Measurements from ENCODE around the gene ETAA1. TPM values are rescaled to one million over a fixed set of nuclear protein-coding genes. Genes with fewer than 3 reads are reported as not detected.

The ETAA1 gene
- total RNA-seq, result 13.7 TPM
- long read RNA-seq, partial matches to known transcripts, result 1 of 6 reads
- long read RNA-seq, other reads (novel, unspliced or antisense), result 1 of 6 reads

DNA sequence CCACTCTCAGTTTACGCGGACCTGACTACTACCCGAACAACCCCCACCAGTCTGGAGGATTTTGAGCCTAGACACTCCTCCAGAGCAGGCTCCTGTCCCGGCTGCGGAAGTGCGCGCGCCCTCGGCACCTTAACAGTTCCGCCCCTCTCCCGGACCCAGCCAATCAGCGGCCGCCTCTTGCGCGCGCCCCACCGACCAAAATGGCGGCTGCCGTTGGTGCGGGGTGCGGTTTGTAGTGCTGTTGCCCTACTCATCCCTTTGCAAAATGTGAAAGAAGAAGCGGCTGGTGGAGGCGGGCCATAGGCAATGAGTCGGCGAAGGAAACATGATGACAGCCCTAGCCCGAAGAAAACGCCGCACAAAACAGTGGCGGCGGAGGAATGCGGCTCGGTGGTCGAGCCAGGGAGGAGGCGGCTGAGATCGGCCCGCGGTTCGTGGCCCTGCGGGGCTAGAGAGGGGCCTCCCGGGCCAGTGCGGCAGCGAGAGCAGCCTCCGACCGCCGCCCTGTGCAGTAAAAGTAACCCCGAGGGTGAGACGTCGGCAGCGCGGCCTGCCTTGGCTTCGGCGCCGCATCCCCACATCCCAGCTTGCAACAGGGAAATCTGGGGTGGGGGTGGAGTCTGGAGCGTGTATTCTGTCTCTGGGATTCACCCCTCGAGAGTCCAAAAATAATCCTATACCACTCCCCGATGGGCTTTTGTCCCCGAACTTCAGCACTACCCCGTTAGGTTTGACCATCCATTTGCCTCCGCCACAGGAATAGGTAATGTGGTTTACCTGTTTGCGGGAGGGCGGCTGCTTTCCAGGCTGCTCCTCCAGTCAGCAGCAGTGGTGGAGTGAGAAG is at the start of gene ETAA1:
Gene ETAA1, plus strand, starts transcription at position 191 of the 844 bp plus-strand sequence. Its CDS starts 116 bp downstream, at position 307.
- ATAC-seq (peak; percentile 100), DNase-seq (peak; percentile 97)
- H3K9me3 ChIP-seq, result no peaks in the 10 kb centered on the region
- H3K27me3 ChIP-seq, result no peaks in the 10 kb centered on the region
- H3K36me3 ChIP-seq, result no peaks in the 10 kb centered on the region
- intact Hi-C loops (cut with DNase I), result no loop called here
- TF ChIP-seq, protein P1, sequence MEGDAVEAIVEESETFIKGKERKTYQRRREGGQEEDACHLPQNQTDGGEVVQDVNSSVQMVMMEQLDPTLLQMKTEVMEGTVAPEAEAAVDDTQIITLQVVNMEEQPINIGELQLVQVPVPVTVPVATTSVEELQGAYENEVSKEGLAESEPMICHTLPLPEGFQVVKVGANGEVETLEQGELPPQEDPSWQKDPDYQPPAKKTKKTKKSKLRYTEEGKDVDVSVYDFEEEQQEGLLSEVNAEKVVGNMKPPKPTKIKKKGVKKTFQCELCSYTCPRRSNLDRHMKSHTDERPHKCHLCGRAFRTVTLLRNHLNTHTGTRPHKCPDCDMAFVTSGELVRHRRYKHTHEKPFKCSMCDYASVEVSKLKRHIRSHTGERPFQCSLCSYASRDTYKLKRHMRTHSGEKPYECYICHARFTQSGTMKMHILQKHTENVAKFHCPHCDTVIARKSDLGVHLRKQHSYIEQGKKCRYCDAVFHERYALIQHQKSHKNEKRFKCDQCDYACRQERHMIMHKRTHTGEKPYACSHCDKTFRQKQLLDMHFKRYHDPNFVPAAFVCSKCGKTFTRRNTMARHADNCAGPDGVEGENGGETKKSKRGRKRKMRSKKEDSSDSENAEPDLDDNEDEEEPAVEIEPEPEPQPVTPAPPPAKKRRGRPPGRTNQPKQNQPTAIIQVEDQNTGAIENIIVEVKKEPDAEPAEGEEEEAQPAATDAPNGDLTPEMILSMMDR (IDR thresholded peaks at IDR 0.05), result no peak
- H3K4me1 ChIP-seq, result peaks cover 32% of the 10 kb centered on the region
- H3K4me3 ChIP-seq, result peak within 1 kb of the TSS; percentile 90
- peak within 1 kb of the TSS; percentile 95 for H3K27ac ChIP-seq

DNA sequence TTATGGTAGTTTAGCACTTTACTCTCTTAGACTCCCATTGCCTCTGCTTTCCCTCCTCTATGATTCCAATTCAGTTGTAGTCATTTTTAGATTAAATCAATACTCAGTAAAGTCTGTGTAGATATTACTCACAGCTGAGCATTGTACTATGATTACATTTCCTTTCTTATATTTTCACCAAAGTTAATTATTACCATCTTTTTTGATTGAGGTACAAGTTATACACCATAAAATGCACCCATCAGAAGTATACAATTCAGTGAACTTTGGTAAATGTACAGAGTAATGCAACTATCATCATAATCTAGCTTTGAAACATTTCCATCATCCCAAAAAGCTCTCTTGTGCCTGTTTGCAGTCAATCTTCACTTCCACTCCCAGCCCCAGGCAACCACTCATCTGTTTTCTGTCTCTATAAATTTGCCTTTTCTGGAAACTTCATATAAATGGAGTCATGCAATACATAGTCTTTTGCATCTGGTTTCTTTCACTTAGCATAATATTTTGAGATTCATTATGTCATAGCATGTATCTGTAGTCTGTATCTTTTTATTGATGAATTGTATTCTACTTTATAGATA is 30.2 kb upstream of the ETAA1 start:
- intact Hi-C loops (cut with DNase I), result no loop called here
- Histone ChIP-seq H3K9me3 (no peaks in the 10 kb centered on the region), H3K4me3 (no peak overlapping the region), H3K27ac (no peak overlapping the region), H3K27me3 (no peaks in the 10 kb centered on the region), H3K4me1 (no peaks in the 10 kb centered on the region), H3K36me3 (no peaks in the 10 kb centered on the region)
- DNase-seq (no peak), ATAC-seq (no peak)
- TF ChIP-seq, protein P1 (IDR thresholded peaks at IDR 0.05), result no peak

DNA sequence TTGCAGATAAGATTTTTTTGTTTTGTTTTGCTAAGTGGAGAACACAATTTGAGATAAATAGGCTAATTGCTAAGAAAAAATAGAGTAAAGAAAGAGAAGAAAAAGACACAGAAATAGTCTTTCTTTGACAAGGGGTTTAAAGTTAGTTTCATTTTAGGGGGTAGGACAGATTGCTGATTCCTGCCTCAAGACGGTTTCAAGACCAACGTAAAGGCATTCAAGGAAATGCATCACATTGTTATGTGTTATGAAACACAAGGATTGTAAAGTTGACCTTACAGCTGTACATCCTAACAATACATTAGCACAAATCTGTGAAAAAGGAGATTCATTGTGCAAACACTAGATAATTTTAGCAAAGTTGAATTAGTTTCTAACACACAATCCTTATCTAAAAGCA is 22.7 kb upstream of the ETAA1 start:
- Histone ChIP-seq H3K4me1 (no peaks in the 10 kb centered on the region), H3K4me3 (no peak overlapping the region), H3K36me3 (no peaks in the 10 kb centered on the region), H3K9me3 (no peaks in the 10 kb centered on the region), H3K27me3 (no peaks in the 10 kb centered on the region), H3K27ac (no peak overlapping the region)
- TF ChIP-seq, protein P1 (IDR thresholded peaks at IDR 0.05), result no peak
- no peak for ATAC-seq
- no peak for DNase-seq
- intact Hi-C loops (cut with DNase I), result no loop called here

DNA sequence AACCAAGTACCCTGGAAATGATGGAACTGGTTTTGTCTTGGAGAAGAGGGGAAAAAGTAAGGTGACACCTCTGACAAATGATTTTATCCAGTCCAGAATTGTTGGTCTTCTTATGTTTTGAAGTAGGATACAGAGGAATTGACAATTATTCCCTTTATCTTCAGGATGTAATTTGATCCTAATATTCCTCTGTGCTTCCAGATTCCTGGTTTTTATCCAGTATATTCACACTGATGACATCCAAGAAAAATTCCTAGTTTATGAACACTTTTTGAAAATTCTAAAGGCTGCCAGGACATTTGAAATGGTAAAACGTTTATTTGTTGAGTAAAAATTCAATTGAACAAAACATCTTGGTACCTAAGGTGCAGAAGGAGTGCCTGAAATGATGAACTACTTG is 22.2 kb upstream of the ETAA1 start:
- H3K27ac ChIP-seq, result no peak overlapping the region
- intact Hi-C loops (cut with DNase I), result no loop called here
- H3K4me3 ChIP-seq, result no peak overlapping the region
- no peak for ATAC-seq
- TF ChIP-seq, protein P1 (IDR thresholded peaks at IDR 0.05), result no peak
- no peaks in the 10 kb centered on the region for H3K27me3 ChIP-seq
- no peaks in the 10 kb centered on the region for H3K9me3 ChIP-seq
- no peaks in the 10 kb centered on the region for H3K4me1 ChIP-seq
- H3K36me3 ChIP-seq, result no peaks in the 10 kb centered on the region
- DNase-seq, result no peak

DNA sequence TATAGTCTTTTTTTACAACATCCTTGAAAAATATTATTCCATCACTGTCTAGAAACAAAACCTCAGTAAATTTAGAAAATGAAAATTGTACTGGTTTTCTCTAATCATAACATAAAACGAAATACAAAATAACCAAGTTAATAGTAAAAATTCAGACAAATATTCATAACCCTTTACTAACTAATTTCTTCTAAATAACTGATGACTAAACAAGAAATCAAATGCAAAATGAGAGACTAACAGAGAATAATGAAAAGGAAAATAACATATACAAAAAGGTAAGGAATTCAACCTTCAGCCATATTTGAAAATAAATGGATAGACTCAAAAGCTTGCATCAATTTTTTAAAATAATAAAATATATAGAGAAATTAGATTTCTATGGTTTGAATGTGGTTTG is 18.6 kb upstream of the ETAA1 start:
- DNase-seq (no peak), ATAC-seq (no peak)
- TF ChIP-seq, protein P1 (IDR thresholded peaks at IDR 0.05), result no peak
- Histone ChIP-seq H3K9me3 (no peaks in the 10 kb centered on the region), H3K36me3 (no peaks in the 10 kb centered on the region), H3K4me1 (no peaks in the 10 kb centered on the region), H3K27me3 (no peaks in the 10 kb centered on the region), H3K27ac (no peak overlapping the region), H3K4me3 (no peak overlapping the region)
- intact Hi-C loops (cut with DNase I), result no loop called here

All from upper lobe of right lung (tissue), 1 donor.